GM19467 (cell line): ENCODE measurements around the gene FAM181B.
"Not testable (repeated sequence)": the region's sequence is repeated elsewhere in the genome, so short reads cannot be mapped to it uniquely, and the experiment has no call there.

Experiments
- ATAC-seq: cut with Tn5 transposase; IDR thresholded peaks from one replicate; pipeline ENCODE4 v1.9.1; 2021; ENCODE audit warnings: mild to moderate bottlenecking, moderate library complexity; ENCODE audit not compliant: unreplicated experiment

Gene FAM181B

DNA sequence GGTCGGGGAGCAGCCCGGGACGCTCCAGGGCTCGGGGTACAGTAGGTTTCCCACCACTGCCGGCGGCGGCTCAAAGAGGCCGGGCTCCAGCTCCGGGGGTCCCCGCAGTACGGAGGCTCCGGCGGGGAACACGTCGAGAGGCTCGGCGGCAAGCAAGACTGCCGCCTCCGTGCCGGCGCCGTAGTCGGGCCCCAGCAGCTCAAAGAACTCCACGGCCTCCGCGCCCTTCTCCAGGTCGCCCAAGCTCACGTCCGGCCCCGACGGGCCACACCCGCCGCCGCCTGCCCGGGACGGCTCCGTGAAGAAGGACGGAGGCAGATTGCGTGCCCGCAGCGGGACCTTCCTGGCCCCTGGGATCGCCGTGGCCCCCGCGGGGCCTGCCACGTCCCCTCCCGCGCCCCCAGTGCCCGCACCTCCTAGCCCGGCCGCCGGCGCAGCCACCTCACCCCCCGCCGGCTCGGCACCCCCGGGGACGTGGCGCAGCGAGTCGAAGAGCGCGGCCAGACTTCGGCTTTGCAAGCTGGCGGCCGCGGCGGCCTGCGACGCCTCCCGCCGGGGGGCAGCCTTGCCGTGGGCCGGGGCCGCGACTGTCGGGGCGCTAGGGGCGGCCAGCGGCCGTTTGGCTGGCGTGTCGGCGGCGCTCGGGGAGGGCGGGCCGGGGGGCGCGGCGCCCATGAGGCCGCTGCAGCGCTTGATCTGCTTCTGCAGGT is 775 bp downstream of the FAM181B start:
- ATAC-seq, result no peak

DNA sequence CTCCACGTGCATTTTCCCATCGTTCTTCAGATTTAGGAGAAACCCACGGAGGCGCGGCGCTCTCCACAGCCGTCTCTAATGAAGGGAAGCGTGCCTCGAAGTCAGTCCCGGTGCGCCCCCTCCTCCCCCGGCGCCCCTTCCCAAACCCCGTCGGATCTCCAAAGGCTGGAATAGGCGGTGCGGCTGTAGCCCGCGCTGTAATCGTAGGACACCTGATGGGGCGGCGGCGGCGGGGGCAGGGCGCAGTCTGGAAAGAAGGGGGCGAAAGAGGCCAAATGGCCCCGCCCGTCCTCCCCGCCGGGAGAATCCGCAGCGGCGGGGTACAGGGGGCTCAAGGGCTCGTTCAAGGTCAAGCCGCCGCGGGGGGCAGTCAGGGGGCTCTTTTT is 1.3 kb downstream of the FAM181B start:
- no peak for ATAC-seq

DNA sequence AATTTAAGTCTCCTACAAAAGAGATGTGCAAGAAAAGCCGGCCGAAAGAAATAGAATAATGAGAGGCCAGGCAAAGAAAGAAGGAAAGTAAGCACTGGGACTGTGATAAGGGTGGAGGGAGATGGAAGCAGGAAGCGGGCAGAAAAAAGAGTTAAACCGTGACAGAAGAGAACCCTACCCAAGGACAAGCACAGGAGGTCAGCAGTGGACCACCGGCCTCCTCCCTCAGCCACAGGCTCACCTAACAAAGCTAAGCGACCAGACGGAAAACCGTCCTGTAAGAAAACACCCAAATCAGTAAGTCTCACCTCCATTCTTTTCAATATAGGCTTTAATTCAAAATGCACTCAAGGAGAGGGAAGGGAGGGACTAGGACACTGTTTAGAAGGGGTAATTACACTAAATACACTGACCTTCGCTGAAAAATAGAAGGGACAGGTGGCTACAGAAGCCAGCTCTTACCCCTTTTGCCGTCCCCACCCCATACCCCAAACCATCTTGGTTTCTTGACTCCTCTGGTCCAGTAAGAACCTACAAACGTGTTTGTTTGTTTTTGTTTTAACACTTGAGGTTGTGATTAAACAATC is 1.9 kb downstream of the FAM181B start:
- ATAC-seq, result no peak

DNA sequence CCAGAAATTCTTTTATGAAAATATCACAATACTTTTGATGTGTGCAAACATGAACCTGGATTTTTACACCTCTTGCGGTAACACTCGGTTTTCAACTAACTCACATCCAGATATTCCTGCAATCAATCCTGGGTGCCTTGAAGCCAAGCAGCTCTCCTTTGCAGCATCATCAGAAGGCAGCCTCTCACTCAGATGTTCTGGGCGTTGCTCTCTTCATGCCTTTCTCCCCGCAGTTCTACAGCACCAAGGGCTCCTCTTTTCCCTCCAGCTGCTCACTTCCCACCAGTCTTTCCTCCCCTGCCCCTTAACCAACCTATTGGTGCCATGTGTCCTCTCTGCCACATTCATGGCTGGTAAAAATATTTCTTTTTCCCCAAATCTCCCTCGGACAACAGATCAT is 2.9 kb downstream of the FAM181B start:
- no peak for ATAC-seq

DNA sequence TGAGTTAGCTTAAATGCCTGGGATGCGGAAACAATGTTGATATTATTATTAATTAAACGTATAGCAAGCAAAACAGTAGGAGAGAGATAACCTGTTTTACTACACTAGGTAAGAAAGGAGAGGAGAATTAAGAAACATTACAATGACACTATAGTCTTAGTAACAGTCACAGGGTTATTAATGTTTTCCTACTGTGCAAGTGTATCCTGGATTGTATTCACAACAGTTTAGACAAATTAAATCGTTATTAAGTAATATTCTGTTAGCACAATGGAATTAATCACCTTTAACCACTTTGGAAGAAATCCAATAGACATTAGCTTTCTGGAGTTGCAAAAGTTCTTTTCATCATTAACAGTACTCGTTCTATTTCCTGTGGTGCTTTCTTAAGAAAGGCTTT is 3.4 kb downstream of the FAM181B start:
- no peak for ATAC-seq

DNA sequence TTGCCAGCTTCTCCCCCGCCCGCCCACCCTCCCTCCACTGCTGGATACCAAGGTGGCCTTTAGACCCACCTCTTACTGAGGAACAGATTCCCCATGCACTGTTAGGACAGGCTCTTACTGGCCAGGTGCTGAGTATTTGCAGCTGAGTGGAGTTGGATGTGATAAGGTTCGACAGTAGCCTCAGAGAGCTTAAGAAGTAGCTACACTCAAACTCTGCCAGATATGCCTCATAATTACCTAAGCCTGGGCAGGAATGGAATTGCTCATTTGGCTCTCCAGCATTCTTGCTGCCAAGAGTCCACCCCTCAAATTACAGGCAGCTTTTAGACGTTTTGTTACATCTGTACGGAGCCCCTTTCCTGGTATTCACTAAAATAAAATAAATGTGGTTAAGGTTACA is 9.6 kb downstream of the FAM181B start:
- no peak for ATAC-seq

DNA sequence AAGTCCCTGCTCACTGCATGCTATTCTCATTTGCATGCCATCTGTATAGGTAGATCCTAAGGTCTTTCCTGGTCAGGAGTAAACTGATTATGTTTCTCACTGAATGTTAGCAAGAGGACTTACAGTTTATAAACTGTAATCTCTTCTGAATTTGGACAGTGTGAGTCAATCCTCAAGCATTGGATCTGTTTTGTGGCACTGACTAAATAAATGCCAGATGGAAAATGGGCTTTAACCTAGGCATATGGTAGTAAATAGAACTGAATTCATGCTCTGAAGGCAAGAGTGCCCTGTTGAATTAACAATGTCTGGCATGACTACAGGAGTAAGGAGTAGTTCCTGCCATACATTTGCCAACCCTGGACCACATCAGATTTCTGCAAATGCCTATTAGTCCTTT is 11.4 kb downstream of the FAM181B start:
- ATAC-seq, result no peak

DNA sequence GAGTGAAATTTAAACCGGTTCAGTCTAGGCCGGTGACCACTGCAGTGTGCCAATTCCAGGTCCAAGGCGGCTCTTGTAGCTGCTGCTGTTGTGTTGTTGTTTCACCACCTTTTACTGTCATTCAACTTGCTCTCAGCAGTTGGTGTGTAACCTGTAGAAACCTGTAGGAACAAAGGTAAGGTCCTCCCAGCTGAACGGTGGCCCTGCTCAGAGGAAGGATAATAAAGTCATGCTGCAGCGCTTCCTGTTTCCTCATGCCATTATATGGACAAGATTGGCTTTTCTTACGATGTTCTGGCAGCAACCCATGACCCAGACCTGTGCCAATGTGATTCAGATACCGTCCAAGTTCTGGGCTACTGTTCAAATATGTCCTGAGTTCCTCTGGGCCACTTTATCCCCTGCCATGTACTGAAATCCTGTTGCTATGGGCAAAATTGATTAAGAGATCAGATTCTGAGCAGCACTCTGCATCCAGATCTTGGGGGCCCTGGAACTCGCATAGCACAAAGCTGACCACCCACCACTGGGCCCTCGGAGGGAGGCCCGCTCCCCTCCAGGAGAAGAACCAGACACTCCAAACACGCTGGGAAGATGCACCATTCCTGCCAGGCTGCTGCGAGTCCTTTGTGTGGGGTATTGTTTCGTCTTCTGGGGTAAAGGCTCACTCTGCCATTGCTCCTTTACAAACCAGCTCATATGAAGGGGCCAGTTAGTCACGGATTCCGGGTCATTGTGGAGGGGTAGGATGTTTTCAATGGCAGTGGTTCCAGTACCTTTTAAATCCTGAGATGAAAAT is 13.2 kb downstream of the FAM181B start:
- no peak for ATAC-seq

DNA sequence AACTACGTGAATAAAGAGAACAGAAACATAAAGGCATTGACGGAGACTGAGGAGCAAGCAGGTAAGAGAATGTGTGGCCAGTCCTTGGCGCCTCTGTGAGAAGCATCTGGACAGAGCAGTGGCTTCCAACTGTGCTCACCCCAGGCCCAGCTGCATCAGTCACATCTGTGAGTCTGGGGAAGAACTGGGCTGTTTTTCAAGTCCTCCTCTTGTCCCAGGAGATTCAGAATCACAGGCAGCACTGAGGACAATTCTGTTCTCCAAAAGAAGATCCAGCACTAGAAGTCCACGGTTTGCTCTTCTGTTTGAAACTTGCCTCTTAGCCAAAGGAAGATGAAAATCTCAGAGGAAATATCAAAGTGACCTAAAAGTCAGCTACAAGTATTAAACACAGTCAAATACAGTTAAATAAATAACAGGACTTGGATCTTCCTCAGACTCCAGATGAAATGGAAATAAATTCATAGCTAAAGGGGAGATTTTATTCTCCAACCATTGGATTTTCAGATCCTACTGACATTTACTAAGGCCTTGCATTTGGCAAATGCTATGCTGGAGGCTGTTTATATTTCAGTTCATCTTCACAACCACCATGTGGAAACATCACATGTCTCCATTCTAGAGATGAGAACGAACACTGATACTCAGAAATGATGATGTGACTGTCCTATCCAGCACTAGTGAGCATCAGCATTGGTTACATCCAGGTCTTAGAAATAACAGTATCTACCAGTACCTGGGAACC is 14.1 kb downstream of the FAM181B start:
- no peak for ATAC-seq

DNA sequence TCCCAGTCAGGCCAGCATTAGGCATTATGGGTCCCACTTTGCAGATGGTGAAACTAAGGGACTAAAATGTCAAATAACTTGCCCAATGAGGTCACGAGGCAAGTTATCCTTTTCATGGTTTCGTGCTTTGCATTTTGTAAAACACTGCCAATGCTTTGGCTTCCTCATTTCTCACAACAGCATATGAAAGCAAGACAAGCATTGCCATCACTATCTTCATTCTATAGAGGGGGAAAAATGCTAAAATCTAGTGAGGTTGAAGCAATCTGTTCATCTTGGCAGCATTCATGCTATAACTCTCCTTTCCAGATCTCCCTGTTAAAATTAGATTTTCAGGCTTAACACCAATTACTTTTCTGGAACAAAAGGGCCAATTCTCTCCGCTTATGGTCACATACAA is 14.8 kb downstream of the FAM181B start:
- ATAC-seq, result no peak

DNA sequence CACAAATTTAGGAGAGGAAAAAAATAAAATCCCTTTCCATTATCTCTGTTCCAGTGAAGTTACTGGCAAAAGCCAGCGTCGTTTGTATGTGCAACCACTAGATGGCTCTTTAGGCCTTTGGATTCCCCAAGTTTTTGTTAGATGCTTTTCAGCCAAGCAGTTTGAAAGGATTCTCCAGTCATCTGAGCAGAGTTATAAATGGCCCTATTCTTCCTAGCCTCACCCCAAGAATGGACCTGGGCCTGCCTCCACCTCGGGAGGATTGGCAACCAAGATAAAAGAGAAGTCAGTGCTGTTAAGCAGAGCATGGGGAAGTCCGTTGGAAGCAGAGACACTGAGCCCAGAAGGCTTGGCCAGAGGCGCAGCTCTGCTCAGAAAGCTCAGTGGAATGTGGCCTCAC is 15.4 kb downstream of the FAM181B start:
- ATAC-seq, result no peak

DNA sequence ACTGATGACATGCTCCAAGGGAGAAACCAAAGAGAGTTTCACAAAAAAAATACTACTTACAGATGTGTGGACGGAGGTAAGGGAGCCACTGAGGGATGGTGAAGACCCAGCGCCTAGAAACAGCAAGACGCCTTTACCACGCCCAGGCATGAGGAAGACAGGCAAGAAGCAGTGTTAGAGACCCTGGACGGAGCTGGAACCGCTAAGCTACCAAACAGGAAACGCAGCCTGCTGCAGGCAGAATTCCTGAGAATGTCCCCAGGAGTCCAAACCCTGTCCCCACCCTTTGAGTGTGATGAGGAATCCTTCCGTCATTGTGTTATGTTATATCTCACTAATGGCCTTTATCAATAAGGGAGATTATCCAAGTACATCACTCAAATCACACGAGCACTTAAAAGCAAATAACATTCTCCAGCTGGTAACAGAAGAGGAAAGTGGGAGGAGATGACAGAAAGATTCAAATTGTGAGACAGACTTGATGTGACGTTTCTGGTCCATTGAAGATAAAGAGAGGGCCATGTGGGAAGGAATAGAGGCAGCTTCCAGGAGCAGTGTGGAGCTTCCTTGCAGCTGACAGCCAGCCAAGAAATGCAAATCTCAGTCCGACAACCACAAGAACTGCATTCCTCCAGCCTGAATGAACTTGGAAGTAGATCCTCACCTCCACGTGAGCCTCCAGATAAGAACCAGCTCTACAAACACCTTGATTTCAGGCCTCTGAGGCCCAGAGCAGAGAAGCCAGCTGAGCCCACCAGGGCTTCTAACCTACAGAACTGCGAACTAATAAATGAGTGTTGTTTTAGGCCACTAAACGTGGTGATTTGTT is 19.1 kb downstream of the FAM181B start:
- ATAC-seq, result no peak

DNA sequence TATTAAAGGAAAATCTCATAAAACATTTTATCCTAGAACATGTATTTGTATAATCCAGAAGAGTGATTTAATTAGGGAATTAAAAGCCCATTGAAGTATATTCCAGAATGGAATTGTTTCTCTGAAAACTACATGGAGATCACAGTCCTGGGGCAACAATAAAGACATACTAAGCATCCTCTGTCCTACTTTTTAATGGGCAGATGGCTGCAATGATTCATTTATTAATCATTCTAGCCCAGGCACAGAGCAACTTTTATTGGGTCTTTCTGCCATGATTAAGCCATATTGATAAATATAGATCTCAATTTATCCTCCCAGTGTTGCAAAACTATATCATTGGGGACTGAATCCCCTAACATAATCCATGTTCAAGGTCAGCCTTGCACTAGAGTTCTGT is 22.0 kb downstream of the FAM181B start:
- ATAC-seq, result no peak

DNA sequence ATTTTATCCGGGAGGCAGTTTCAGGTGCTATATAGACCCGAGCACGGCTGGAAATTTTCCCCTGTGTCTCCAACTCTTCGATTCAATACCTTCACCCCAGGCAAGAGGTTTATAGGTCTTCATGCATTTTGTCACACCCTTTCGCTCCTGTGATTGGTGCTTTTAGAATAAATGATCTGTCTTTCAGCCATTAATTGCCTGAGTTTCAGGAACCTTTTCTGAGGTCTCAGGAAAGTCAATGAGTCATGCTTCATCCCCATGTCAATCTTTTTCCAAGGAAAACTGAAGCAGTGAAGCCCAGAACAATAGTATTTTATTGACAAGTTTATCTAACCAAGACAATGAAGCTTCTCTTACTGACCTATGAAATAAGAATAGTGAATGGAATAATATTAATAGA is 29.9 kb downstream of the FAM181B start:
- ATAC-seq, result no peak

DNA sequence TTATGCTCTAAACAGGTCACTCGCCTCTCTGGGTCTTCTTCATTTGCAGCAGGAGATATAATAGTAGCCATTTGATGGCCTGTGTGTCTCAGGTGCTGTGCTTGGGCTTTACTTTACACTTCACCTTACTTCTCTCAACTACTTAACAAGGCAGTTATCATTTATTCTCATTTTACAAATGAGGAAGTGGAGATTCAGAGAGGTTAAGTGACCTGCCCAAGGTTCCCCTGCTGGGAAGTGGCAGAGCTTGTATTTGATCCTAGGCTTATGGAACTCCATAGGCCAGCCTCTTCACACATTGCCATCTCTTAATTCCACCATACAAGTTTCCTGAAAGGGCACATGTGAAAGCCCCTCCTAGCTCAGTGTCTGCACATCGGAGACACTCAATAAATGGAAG is 30.4 kb downstream of the FAM181B start:
- no peak for ATAC-seq

DNA sequence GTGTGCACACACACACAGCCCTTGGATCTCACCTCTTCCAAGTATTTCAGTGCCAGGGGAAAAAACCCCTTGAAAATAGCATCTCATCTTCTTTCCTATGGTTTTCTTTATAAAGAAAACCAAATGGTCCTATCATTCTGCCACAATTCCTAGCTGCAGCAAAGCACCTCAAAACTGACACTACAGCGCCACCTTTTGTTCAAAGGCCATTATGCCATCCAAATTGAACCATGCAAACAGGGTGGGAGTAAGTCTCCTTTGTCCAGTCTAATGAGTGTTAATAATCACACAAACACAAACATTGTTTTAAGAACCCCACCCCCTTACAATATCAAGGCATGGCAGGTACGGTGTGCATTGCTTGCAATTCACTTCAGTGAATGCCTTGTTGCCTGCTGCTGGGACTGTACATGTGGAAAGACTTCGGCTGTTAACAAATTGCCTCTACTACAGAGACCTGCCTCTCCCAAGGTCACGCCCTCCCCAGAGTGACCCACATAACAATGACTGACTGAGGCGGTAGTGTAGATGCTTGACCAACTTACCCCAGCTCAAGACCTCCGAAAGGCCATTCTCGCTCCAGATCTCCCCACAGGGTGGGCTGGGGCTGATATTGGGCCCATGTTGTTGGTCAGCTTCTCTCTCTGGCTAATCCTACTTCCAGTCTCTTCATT is 31.7 kb downstream of the FAM181B start:
- ATAC-seq, result no peak

DNA sequence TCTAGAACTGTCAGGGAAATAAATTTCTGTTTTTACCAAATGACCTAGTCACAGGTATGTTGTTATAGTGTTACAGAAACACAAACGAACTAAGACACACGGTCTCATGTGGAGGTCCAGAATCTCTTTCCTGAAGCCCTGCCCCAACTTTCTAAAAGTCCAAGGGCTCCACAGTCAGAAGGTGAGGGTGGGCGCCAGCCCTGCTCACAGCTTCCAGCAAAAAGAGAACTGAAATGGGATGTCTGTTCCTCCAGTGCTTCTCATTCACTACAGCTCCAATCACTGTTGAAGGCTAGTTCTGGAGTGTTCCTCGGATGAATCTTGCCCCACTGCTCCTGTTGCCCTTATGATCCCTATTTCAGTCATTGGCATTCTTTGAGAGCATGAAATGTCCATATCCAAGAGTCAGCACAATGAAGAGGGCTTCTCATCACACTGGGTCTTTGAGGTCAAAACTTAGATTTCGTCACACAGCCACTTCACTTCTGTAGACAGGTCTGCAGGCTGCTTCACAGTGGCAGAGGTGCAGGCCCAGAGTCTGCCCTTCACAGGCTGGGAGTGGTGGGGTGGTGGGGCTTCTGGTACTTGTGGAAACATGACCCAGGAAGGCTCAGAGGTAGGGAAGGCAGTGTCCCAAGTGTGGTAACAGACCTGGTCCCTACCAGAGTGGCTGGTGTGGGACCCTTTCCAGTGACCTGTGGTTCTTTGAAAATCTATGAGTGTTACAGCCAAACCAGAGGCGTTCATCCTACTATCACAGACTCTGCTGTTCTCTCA is 34.9 kb downstream of the FAM181B start:
- ATAC-seq, result no peak

DNA sequence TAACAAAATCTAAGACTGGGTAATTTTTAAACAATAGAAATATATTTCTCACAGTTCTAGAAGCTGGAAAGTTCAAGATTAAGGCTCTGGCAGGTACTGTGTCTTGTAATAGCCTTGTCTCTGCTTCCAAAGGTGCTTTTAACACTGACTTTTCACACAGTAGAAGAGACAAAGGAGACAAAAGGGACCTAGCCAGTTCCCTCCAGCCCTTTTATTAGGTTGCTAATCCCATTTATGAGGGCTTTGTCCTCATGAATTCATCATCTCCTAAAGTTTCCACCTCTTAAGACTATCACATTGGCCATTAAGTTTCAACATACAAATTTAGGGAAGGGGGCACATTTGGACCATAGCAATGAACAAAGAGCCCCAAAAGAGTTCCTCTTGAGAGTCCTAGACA is 40.7 kb downstream of the FAM181B start:
- ATAC-seq, result no peak

DNA sequence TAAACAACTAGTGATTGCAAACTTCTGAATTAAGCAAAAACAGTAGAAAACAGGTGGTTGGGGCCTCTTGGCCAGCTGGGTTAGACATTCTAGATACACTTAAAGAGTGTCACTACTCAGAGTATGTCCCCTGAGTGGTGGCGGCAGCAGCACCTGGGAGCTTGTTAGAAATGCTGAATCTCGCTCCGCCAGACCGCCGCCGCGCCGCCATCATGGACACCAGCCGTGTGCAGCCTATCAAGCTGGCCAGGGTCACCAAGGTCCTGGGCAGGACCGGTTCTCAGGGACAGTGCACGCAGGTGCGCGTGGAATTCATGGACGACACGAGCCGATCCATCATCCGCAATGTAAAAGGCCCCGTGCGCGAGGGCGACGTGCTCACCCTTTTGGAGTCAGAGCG is 44.3 kb downstream of the FAM181B start:
- not testable (repeated sequence) for ATAC-seq
